Stimulated activated CD4-positive, alpha-beta T cell treated with anti-CD3 and anti-CD28 coated beads, Interleukin-4, amount 100 ng/mL, for 24 hours (primary cell): Measurements from ENCODE around the gene STAM.
A peak's percentile ranks its signal among the peaks of the same experiment; 100 is the strongest.
"Not testable (repeated sequence)": the region's sequence is repeated elsewhere in the genome, so short reads cannot be mapped to it uniquely, and the experiment has no call there.

Experiments used
- DNase-seq: peaks from one replicate; pipeline ENCODE4 v3.0.0-alpha.2; 2020

Gene STAM

DNA sequence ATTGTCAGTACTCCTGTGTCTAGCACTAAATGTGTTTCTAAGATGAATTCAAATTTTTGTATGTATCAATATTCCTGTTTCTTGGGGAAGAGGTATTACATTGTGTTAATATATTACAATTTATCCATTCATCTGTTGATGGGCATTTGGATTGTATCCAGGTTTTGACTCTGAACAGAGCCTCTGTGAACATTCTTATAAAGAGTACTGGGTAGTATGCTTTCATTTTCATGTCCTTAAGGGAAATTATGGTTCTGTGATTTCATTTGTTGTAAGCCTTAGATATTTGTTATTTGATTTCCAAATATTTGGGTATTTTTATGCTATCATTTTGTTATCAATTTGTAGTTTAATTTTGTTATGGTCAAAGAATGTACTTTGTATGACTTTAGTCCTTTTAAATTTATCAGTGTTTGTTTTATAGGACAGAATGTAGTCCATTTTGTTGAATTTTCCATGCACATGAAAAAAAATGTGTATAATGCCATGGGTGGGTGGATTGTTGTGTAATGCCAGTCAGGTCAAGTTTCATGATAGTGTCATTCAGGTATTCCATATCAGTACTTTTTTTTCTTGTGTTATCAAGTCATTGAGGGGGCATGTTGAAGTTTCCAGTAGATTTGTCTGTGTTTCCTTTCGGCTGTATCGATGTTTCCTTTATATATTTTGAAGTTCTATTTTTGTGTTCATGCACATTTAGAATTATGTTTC, 38.4 kb downstream of the STAM start:
- DNase-seq, result no peak

DNA sequence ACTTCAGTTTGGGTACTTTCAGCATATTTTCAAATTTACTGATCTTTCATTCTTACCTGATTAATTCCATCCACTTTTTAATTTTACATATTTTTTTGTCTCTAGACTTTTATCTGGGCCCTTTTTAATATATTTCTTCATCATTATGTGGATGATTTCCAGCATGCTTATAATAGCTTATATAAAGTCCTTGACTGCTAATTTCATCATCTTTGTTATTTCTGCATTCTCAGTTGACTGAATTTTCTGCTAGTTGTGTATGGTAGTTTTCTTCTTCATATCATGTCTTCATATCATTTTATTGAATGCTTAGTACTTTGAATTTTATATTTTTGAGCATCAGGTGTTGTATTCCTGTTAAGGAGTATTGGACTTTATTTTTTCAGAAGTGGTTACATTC, 39.6 kb downstream of the STAM start:
- DNase-seq, result no peak

GRCh38 chr10:17684537-17684936, 40.6 kb downstream of the STAM start:
- no peak for DNase-seq

- peak; percentile 40 for DNase-seq
Measured at GRCh38 chr10:17685233-17685840, 41.4 kb downstream of the STAM start.

DNA sequence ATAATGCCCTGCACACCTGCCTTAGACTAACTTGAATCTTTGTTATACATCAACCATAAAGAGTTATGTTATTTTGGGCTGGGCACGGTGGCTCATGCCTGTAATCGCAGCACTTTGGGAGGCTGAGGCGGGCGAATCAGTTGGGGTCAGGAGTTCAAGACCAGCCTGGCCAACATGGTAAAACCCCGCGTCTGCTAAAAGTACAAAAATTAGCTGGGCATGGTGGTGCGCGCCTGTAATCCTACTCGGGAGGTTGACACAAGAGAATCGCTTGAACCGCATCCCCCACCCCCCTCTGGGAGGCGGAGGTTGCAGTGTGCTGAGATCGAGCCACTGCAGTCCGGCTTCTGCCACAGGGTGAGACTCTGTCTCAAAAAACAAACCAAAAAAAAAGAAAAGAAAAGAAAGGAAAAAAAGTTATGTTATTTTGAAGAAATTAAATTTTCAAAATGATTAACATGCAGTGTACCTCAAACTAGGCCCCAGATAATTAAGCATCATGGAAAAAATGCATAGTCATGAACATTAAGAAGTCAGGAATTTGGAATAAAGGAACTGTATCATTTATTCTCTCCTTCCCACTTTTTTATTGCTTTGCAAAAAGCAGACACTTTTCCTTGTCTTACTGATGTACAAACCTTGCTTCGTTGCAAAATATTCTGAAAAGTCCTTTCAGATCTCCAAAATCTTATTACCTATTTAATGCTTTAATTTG, 43.3 kb downstream of the STAM start:
- no peak for DNase-seq

- no peak for DNase-seq
Measured at GRCh38 chr10:17689137-17689536, 45.2 kb downstream of the STAM start.

DNA sequence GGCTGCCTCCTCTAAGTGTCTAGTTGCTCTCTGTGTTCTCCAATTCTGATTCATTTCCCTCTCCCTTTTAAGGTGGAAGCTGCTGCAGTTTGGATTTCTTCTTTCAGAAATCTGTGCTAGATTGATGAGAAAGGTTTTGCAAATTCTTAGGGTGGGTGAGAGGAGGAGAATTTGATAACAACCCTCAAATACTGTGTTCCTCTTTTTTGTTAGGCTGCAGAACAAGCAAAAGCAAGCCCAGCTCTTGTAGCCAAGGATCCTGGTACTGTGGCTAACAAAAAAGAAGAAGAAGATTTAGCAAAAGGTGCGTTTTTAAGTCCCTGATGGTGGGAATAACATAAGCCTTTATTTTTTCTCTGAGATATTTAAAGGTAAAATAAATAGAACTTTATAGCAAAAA, 49.1 kb downstream of the STAM start:
- no peak for DNase-seq

- DNase-seq, result no peak
Measured at GRCh38 chr10:17698696-17699095, 54.7 kb downstream of the STAM start.

- no peak for DNase-seq
Measured at GRCh38 chr10:17701301-17701700, 57.4 kb downstream of the STAM start.

DNA sequence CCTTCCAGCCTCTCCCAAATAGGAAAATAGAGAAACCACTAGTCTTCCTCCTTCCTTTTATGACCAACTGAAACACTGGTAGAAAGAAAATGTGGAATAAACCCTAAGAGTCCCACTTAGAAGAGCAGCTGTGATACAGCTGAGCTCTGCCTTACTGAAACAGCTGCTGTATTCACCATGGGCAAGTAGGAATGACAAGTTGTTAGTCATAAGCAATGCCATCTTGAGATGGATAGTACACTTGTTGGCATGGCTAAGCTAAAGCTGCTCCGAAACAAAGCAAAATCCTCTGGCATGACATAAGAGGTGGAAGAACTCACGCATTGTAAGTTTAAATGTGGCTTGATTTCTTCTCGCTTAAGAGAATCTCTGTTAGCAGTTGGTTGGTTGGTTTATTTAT, 59.8 kb downstream of the STAM start:
- no peak for DNase-seq

GRCh38 chr10:17708821-17709220, 64.9 kb downstream of the STAM start:
- DNase-seq, result no peak

- DNase-seq, result no peak
Measured at GRCh38 chr10:17709492-17709891, 65.5 kb downstream of the STAM start.

- no peak for DNase-seq
Measured at GRCh38 chr10:17710181-17710580, 66.2 kb downstream of the STAM start.

DNA sequence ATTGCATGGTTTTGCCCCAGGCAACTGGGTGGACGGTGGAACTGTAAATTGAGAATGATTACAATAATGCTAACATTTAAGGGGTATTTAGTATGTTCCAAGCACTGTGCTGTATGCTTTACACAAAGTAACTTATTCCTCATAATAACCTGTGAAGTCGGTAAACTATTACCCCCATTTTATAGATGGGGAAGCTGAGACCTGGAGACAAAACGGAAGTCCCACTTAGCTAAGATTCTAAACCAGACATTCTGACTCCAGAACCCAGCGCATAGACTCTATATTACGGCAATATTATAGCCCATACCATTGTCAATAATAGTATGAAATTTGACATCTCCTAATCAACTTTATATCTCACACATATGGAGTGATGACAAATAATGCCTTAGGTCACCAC, 68.1 kb downstream of the STAM start:
- DNase-seq, result no peak

GRCh38 chr10:17712717-17713471, 68.9 kb downstream of the STAM start:
- no peak for DNase-seq

GRCh38 chr10:17713758-17714157, 69.8 kb downstream of the STAM start:
- DNase-seq, result no peak

DNA sequence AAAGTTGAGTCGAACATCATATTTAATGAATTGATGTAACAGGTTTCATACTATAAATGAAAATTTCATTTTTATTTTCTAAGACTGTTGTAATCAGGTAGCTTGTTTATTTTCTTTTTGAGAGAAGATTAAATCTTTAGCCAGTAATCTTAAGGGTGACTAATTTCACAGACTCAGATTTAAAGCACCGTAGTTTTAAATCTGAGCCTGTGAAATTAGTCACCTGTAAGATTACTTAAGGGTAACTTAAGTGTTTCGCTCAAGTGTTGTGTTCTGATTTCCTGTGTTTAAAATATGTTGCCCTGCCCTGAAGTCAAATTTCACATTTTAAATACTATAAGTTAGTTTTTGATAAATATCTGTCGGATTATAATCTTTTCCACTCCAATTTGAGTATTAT, 72.2 kb downstream of the STAM start:
- no peak for DNase-seq

- not testable (repeated sequence) for DNase-seq
Measured at GRCh38 chr10:17722317-17723014, 78.5 kb downstream of the STAM start.

- DNase-seq, result no peak
Measured at GRCh38 chr10:17725703-17726102, 81.8 kb downstream of the STAM start.

GRCh38 chr10:17729630-17730029, 85.7 kb downstream of the STAM start:
- no peak for DNase-seq

- no peak for DNase-seq
Measured at GRCh38 chr10:17730667-17731066, 86.7 kb downstream of the STAM start.

- no peak for DNase-seq
Measured at GRCh38 chr10:17731331-17732020, 87.5 kb downstream of the STAM start.
